H54 (cell line): Measurements from ENCODE around the gene GUCA2A.

ENCODE experiments used
- DNase-seq: peaks from one replicate; pipeline ENCODE4 v3.0.0; 2011; ENCODE audit warnings: low spot score, mixed read lengths; ENCODE audit not compliant: insufficient read length
- FAIRE-seq: peaks from 3 replicates; lab custom pipeline; 2011; peaks lifted over from hg19 to GRCh38; lab: Jason Lieb, UNC
- POLR2A ChIP-seq: IDR thresholded peaks from 2 replicates; pipeline ENCODE4 v1.6.1; 2011; ENCODE audit warnings: low read depth, mild to moderate bottlenecking, low read length

GUCA2A gene

GRCh38 chr1:42184616-42185015 lies 20.1 kb upstream of the GUCA2A start:
- no peak for DNase-seq
- no peak for TF ChIP-seq POLR2A
- FAIRE-seq: no peak

- DNase-seq: no peak
- no peak for FAIRE-seq
- TF ChIP-seq POLR2A: no peak
Measured at GRCh38 chr1:42183957-42184268, 19.4 kb upstream of the GUCA2A start.

- FAIRE-seq: no peak
- DNase-seq: no peak
- TF ChIP-seq POLR2A: no peak
Measured at GRCh38 chr1:42183210-42183956, 18.8 kb upstream of the GUCA2A start.

- FAIRE-seq (no peak), DNase-seq (no peak)
- TF ChIP-seq POLR2A: no peak
Measured at GRCh38 chr1:42181687-42182086, 17.1 kb upstream of the GUCA2A start.

- no peak for TF ChIP-seq POLR2A
- FAIRE-seq (no peak), DNase-seq (no peak)
Measured at GRCh38 chr1:42179900-42180329, 15.4 kb upstream of the GUCA2A start.

- FAIRE-seq (no peak), DNase-seq (no peak)
- TF ChIP-seq POLR2A: no peak
Measured at GRCh38 chr1:42179275-42179674, 14.7 kb upstream of the GUCA2A start.

- DNase-seq (no peak), FAIRE-seq (no peak)
- no peak for TF ChIP-seq POLR2A
Measured at GRCh38 chr1:42178249-42178648, 13.7 kb upstream of the GUCA2A start.

- no peak for DNase-seq
- TF ChIP-seq POLR2A: no peak
- FAIRE-seq: no peak
Measured at GRCh38 chr1:42177541-42177981, 13.0 kb upstream of the GUCA2A start.

GRCh38 chr1:42176902-42177519 lies 12.5 kb upstream of the GUCA2A start:
- peak; percentile 55 for DNase-seq
- TF ChIP-seq POLR2A: no peak
- FAIRE-seq: no peak

- DNase-seq (no peak), FAIRE-seq (no peak)
- TF ChIP-seq POLR2A: no peak
Measured at GRCh38 chr1:42175314-42176054, 10.9 kb upstream of the GUCA2A start.

GRCh38 chr1:42173961-42174735 lies 9.6 kb upstream of the GUCA2A start:
- FAIRE-seq: no peak
- no peak for TF ChIP-seq POLR2A
- DNase-seq: no peak

- DNase-seq (peak; percentile 66), FAIRE-seq (no peak)
- TF ChIP-seq POLR2A: no peak
Measured at GRCh38 chr1:42173155-42173933, 8.8 kb upstream of the GUCA2A start.
